ENCODE data around the gene NFATC2. TPM values are rescaled to one million over a fixed set of nuclear protein-coding genes. Genes with fewer than 3 reads are reported as not detected.

The NFATC2 gene
- total and polyA plus RNA-seq, 2 experiments from 2014 or later: 0.52 to 0.59 TPM

GRCh38 chr20:51371720-51372119 is 170.8 kb downstream of the NFATC2 start:
- Mint-ChIP-seq H3K36me3 (ENCODE audit: low read depth) (no peaks in the 10 kb centered on the region), H3K4me1 (peaks cover 23% of the 10 kb centered on the region), H3K9me3 (no peaks in the 10 kb centered on the region), H3K27me3 (ENCODE audit: insufficient read depth, low read depth, poor library complexity) (peaks cover 21% of the 10 kb centered on the region), H3K27ac (no peak overlapping the region), H3K4me3 (no peak overlapping the region)
- H3K36me3 ChIP-seq (ENCODE audit: insufficient read depth): no peaks in the 10 kb centered on the region
- H3K4me2 ChIP-seq: no peak overlapping the region
- H2AFZ ChIP-seq: peak overlapping the region; percentile 14
- no peaks in the 10 kb centered on the region for H3K79me2 ChIP-seq (replicated peaks; ENCODE audit: insufficient read depth)
- peaks cover 10% of the 10 kb centered on the region for H3K4me1 ChIP-seq (ENCODE audit: insufficient read depth)
- H3K4me3 ChIP-seq: no peak overlapping the region
- no peak for TF ChIP-seq EZH2 (IDR thresholded peaks at IDR 0.05; ENCODE audit: low read depth, unreplicated experiment)
- TF ChIP-seq POLR2AphosphoS5 (IDR thresholded peaks at IDR 0.05; ENCODE audit: low read depth): no peak
- TF ChIP-seq STAT1 (IDR thresholded peaks at IDR 0.05; ENCODE audit: unreplicated experiment): no peak
- TF ChIP-seq CTCF (conservative IDR thresholded peaks at IDR 0.05; ENCODE audit: low read depth in 2 of 2): no peak
- TF ChIP-seq ZNF114 (CRISPR knock-in tag; IDR thresholded peaks at IDR 0.05): no peak
- no peak for ATAC-seq
- no peak for DNase-seq (ENCODE audit: low spot score)
- H3K27me3 ChIP-seq (ENCODE audit: insufficient read depth): no peaks in the 10 kb centered on the region
- H3F3A ChIP-seq (replicated peaks; ENCODE audit: low read depth): no peaks in the 10 kb centered on the region
- no peak overlapping the region for H3K27ac ChIP-seq (ENCODE audit: low read depth)
- no peaks in the 10 kb centered on the region for H4K20me1 ChIP-seq (replicated peaks; ENCODE audit: insufficient read depth)
- H3K9me2 ChIP-seq (ENCODE audit: insufficient read depth): no peaks in the 10 kb centered on the region

GRCh38 chr20:51369503-51369902 is 173.0 kb downstream of the NFATC2 start:
- no peak for TF ChIP-seq NANOG (IDR thresholded peaks at IDR 0.05; ENCODE audit: borderline replicate concordance)
- no peak for TF ChIP-seq ZNF462 (CRISPR knock-in tag; IDR thresholded peaks at IDR 0.05)
- no peak for TF ChIP-seq ZNF331 (CRISPR knock-in tag; IDR thresholded peaks at IDR 0.05; ENCODE audit: low read depth)
- TF ChIP-seq EZH2 (IDR thresholded peaks at IDR 0.05; ENCODE audit: low read depth, unreplicated experiment): no peak
- TF ChIP-seq CREB1 (CRISPR knock-in tag; IDR thresholded peaks at IDR 0.05; ENCODE audit: low read depth): no peak
- no peak for TF ChIP-seq ZNF114 (CRISPR knock-in tag; IDR thresholded peaks at IDR 0.05)
- no peak for TF ChIP-seq POLR2AphosphoS5 (IDR thresholded peaks at IDR 0.05; ENCODE audit: low read depth)
- TF ChIP-seq ETS1 (IDR thresholded peaks at IDR 0.05): no peak

More at GRCh38 chr20:51369503-51369902, 173.0 kb downstream of the NFATC2 start:
- DNase-seq (ENCODE audit: low spot score) (no peak), ATAC-seq (no peak)
- H3K4me3 Mint-ChIP-seq: no peak overlapping the region
- no peaks in the 10 kb centered on the region; the same call in 2 of the 3 replicates for H3K36me3 Mint-ChIP-seq (ENCODE audit: low read depth)
- peaks cover 13% of the 10 kb centered on the region for H3K27me3 Mint-ChIP-seq (ENCODE audit: insufficient read depth, low read depth, poor library complexity)
- Histone ChIP-seq H4K20me1 (replicated peaks; ENCODE audit: insufficient read depth) (no peaks in the 10 kb centered on the region), H3F3A (replicated peaks; ENCODE audit: low read depth) (no peaks in the 10 kb centered on the region), H3K4me3 (no peak overlapping the region), H3K27ac (ENCODE audit: low read depth) (no peak overlapping the region), H3K9me2 (ENCODE audit: insufficient read depth) (no peaks in the 10 kb centered on the region), H3K79me2 (replicated peaks; ENCODE audit: insufficient read depth) (no peaks in the 10 kb centered on the region), H3K27me3 (ENCODE audit: insufficient read depth) (no peaks in the 10 kb centered on the region), H3K4me2 (no peak overlapping the region), H3K4me1 (ENCODE audit: insufficient read depth) (peaks cover 10% of the 10 kb centered on the region), H3K36me3 (ENCODE audit: insufficient read depth) (no peaks in the 10 kb centered on the region), H2AFZ (no peak overlapping the region)
- peaks cover 23% of the 10 kb centered on the region for H3K4me1 Mint-ChIP-seq
- H3K27ac Mint-ChIP-seq: no peak overlapping the region
- peaks cover 5% of the 10 kb centered on the region; the same call in 2 of the 3 replicates for H3K9me3 Mint-ChIP-seq
